ENCODE data around the gene USP35.

The USP35 gene

GRCh38 chr11:78224506-78224905 lies 35.8 kb downstream of the USP35 start:
- Histone ChIP-seq H3K4me3 (ENCODE audit: low read depth, low read length, poor library complexity, severe bottlenecking) (no peak overlapping the region), H3K9me3 (ENCODE audit: low read length) (no peaks in the 10 kb centered on the region), H3K4me1 (ENCODE audit: insufficient read depth, low read length, severe bottlenecking) (peaks cover 7% of the 10 kb centered on the region), H4K20me1 (ENCODE audit: insufficient read depth, low read length) (no peaks in the 10 kb centered on the region), H3K79me2 (ENCODE audit: insufficient read depth, low read length) (no peaks in the 10 kb centered on the region), H3K27ac (ENCODE audit: low read depth, low read length, poor library complexity, severe bottlenecking) (no peak overlapping the region), H3K36me3 (ENCODE audit: insufficient read depth, low read length) (no peaks in the 10 kb centered on the region), H2AFZ (ENCODE audit: low read length) (no peak overlapping the region), H3K9me2 (ENCODE audit: low read depth, low read length) (no peaks in the 10 kb centered on the region), H3K27me3 (ENCODE audit: insufficient read depth, low read length) (no peaks in the 10 kb centered on the region), H3K9ac (ENCODE audit: low read length) (no peak overlapping the region), H3K4me2 (ENCODE audit: low read length) (no peak overlapping the region), H3F3A (ENCODE audit: insufficient read depth, low read length) (no peaks in the 10 kb centered on the region)
- TF ChIP-seq EZH2 (IDR thresholded peaks at IDR 0.05; ENCODE audit: borderline replicate concordance, low read length), result no peak
- TF ChIP-seq CTCF (IDR thresholded peaks at IDR 0.05; ENCODE audit: low read length), result no peak

GRCh38 chr11:78224906-78225420 lies 36.2 kb downstream of the USP35 start:
- H3K4me1 ChIP-seq (ENCODE audit: insufficient read depth, low read length, severe bottlenecking), result peaks cover 7% of the 10 kb centered on the region
- no peaks in the 10 kb centered on the region for H3F3A ChIP-seq (ENCODE audit: insufficient read depth, low read length)
- no peak overlapping the region for H3K4me2 ChIP-seq (ENCODE audit: low read length)
- no peaks in the 10 kb centered on the region for H3K36me3 ChIP-seq (ENCODE audit: insufficient read depth, low read length)
- H3K27me3 ChIP-seq (ENCODE audit: insufficient read depth, low read length), result no peaks in the 10 kb centered on the region
- TF ChIP-seq EZH2 (IDR thresholded peaks at IDR 0.05; ENCODE audit: borderline replicate concordance, low read length) (no peak), CTCF (IDR thresholded peaks at IDR 0.05; ENCODE audit: low read length) (no peak)
- H4K20me1 ChIP-seq (ENCODE audit: insufficient read depth, low read length), result no peaks in the 10 kb centered on the region
- H3K9me2 ChIP-seq (ENCODE audit: low read depth, low read length), result no peaks in the 10 kb centered on the region
- no peak overlapping the region for H2AFZ ChIP-seq (ENCODE audit: low read length)
- H3K4me3 ChIP-seq (ENCODE audit: low read depth, low read length, poor library complexity, severe bottlenecking), result no peak overlapping the region
- no peak overlapping the region for H3K27ac ChIP-seq (ENCODE audit: low read depth, low read length, poor library complexity, severe bottlenecking)
- H3K9ac ChIP-seq (ENCODE audit: low read length), result no peak overlapping the region
- H3K79me2 ChIP-seq (ENCODE audit: insufficient read depth, low read length), result no peaks in the 10 kb centered on the region
- no peaks in the 10 kb centered on the region for H3K9me3 ChIP-seq (ENCODE audit: low read length)

- Histone ChIP-seq H3K4me2 (ENCODE audit: low read length) (no peak overlapping the region), H3K27me3 (ENCODE audit: insufficient read depth, low read length) (no peaks in the 10 kb centered on the region), H2AFZ (ENCODE audit: low read length) (no peak overlapping the region), H3K27ac (ENCODE audit: low read depth, low read length, poor library complexity, severe bottlenecking) (no peak overlapping the region), H3K4me3 (ENCODE audit: low read depth, low read length, poor library complexity, severe bottlenecking) (no peak overlapping the region), H3K9me3 (ENCODE audit: low read length) (no peaks in the 10 kb centered on the region), H3K9ac (ENCODE audit: low read length) (no peak overlapping the region), H3K9me2 (ENCODE audit: low read depth, low read length) (no peaks in the 10 kb centered on the region), H3K4me1 (ENCODE audit: insufficient read depth, low read length, severe bottlenecking) (peaks cover 7% of the 10 kb centered on the region), H3F3A (ENCODE audit: insufficient read depth, low read length) (no peaks in the 10 kb centered on the region), H4K20me1 (ENCODE audit: insufficient read depth, low read length) (no peaks in the 10 kb centered on the region), H3K79me2 (ENCODE audit: insufficient read depth, low read length) (no peaks in the 10 kb centered on the region), H3K36me3 (ENCODE audit: insufficient read depth, low read length) (no peaks in the 10 kb centered on the region)
- TF ChIP-seq EZH2 (IDR thresholded peaks at IDR 0.05; ENCODE audit: borderline replicate concordance, low read length) (no peak), CTCF (IDR thresholded peaks at IDR 0.05; ENCODE audit: low read length) (no peak)
These were observed 38.3 kb downstream of the USP35 start for GRCh38 chr11:78226684-78227680.
